Transverse colon (tissue), 4 donors: ENCODE results near the gene CFAP410.

Source experiments
- CTCF ChIP-seq, 5 experiments: fragments of 200-600 bp in 3 of 5; fragments of 450-650 bp in 2 of 5; sonication (generic) in 3 of 5; IDR thresholded peaks; 1 replicate in 2 of 5; 2 replicates in 3 of 5; pipeline ENCODE4 v1.5.1; 2016 to 2017; ENCODE audit warnings: antibody characterized with exemption in 5 of 5, inconsistent platforms in 3 of 5, mild to moderate bottlenecking in 2 of 5, moderate library complexity in 1 of 5
- EP300 ChIP-seq: sonication (generic); formaldehyde crosslinking; IDR thresholded peaks from one replicate; pipeline ENCODE4 v1.6.1; 2017; ENCODE audit warnings: antibody characterized with exemption, low read depth
- POLR2A ChIP-seq: fragments of 450-650 bp; IDR thresholded peaks from one replicate; pipeline ENCODE4 v1.6.1; 2016; ENCODE audit warnings: antibody characterized with exemption, mild to moderate bottlenecking, moderate library complexity
- POLR2AphosphoS5 ChIP-seq, 3 donors: sonication (generic); formaldehyde crosslinking; IDR thresholded peaks; one replicate each; pipeline ENCODE4 v1.6.1; 2016; ENCODE audit warnings: antibody characterized with exemption in 3 of 3

- TF ChIP-seq CTCF (IDR thresholded peaks at IDR 0.05) (no peak), EP300 (no peak), POLR2AphosphoS5 (IDR thresholded peaks at IDR 0.05) (no peak), POLR2A (no peak)
These were observed 6.8 kb downstream of the CFAP410 start for GRCh38 chr21:44332383-44332782.
